Inflammatory macrophage treated with lipopolysaccharide for 4 hours (primary cell): ENCODE results near the gene LCN15.
"Not testable (repeated sequence)": the region's sequence is repeated elsewhere in the genome, so short reads cannot be mapped to it uniquely, and the experiment has no call there.

Experiments used
- DNase-seq: peaks from one replicate; pipeline ENCODE4 v3.0.0-alpha.2; 2020

LCN15 gene

DNA sequence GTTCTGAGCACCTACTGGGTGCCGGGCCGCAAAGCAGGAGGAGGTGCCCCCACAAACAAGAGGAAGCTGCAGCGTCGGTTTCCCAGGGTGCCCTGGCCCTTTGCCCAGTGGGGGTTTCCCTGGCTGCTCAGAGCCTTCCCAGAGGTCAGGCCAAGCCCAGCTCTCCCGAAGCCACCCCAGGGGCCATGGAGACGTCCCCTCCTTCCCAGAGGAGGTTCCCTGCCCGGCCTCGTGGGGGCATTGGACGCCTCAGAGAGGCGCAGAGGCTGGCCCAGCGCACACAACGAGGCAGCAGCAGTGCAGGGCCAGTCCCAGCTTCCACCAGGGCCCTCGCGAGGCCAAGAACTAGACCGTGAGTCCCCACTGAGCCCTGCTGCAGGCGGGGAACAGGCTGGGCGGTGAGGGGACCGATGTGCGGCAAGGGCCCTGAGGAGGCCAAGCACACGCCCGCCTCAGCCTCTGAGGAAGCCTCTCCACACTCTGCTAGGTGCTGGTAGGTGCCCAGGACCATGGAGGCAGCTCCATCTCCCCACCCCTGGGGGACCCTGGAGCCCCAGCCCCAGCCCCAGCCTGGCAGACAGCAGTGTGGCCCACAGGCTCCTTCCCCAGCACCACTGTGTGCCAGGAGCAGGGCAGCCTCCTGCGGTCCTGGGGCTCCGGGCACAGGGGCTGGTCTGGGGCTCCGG lies 45.0 kb downstream of the LCN15 start:
- peak; percentile 61 for DNase-seq

DNA sequence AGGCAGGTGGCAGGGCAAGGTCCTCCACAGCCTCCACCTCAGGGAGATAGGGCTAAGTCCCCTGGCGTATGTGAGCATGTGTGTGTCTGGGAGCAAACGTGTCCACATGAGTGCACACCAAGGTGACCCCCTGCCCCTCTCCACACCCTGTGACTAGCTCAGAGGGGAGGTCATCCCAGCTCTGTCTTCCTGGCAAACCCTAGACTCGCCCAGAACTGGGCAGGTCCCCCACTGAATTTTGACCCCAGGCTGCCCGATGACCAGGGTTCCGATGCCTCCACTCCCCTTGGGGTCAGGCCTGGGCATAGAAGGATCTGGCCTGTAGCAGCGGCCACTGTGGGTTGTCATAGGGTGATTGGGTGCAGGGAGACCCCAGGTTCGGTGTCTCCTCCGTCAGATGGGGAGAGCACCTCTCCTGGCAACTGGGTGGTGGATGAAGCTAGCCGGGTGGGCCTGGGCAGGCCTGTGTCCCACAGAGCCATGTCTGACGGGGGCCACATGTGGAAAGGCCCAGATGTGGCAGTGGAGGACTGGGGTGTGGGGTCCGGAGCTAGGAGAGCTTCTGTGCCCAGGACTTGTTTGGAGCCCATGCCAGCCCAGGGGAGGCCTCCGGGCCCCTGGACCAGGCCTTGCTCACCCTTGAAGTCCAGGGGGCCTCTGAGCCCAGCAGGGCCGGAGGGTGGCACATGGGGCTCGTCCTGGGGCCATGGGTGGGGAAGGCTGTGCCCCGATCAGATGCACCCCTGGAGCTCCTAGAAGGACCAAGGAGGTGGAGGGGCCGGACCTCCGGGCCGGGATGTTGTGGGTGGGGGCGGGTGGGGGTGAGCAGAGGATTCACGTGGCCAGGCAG lies 45.7 kb downstream of the LCN15 start:
- no peak for DNase-seq

DNA sequence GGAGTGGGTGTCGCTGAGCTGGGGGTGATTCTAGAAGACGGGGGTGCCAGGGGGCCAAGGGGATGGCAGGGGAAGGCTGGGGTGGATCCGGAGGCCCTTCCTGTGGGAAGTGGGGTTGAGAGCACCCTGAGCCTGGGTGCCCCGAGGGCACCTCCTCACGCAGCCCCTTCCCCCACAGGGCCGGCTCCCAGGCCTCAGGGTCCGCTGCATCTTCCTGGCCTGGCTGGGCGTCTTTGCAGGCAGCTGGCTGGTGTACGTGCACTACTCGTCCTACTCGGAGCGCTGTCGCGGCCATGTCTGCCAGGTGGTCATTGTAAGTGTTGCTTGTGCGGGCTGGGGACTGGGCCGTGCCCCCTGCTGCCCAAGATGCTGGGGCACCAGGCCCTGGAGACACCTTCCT lies 46.9 kb downstream of the LCN15 start:
- no peak for DNase-seq

DNA sequence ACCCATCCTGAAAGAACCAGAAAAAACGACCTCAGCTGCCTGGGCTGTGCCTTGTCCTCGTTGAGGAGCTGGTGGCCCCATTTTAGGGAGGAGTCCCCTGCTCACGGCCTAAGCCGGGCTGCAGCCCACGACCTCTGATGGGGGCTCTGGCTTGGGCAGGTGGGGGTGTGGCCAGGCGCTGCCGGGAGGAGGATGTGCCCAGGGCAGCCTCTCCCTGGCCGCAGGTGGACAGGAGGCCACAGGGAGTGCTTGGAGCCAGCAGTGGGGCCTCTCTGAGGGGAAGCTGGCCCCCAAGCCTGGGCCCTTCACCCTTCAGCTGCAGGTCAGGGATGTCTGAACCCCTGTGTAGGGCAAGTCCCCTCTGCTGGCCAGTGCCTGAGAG lies 49.4 kb downstream of the LCN15 start:
- DNase-seq = no peak

DNA sequence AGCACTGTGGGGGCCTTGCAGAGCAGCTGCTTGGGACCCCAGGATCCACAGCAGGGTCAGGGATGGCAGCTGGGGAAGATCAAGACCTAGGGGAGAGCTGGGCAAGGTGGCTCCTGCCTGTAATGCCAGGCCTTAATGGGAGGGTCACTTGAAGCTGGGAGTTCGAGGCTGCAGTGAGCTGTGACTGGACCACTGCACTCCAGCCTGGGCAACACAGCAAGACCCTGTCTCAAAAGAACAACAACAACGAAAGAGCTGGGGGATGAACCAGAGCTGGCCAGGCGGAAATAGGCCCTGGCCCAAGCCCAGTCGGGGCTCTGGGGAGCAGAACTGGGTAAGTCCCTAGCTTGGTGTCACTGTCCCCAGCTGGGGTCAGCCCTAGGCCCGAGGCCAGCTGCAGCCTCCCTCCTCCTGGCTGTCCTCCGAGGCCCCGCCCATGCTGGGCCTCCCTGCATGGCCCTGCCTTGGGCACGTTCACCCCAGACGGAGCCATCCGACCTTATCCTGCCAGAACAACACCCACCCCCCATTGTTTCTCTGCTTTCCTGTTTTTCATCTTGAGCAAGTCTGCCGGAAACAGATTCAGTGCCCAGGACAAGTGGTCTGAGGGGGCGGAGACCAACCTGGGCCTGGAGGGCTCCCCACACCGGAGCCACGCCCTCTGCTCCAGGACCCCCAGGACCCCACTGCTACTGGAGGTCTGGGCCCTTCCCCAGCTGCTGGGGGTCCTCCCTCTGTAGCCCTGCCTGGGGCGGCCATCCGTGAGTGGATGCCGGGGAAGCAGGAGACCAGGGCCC lies 50.0 kb downstream of the LCN15 start:
- DNase-seq = no peak

DNA sequence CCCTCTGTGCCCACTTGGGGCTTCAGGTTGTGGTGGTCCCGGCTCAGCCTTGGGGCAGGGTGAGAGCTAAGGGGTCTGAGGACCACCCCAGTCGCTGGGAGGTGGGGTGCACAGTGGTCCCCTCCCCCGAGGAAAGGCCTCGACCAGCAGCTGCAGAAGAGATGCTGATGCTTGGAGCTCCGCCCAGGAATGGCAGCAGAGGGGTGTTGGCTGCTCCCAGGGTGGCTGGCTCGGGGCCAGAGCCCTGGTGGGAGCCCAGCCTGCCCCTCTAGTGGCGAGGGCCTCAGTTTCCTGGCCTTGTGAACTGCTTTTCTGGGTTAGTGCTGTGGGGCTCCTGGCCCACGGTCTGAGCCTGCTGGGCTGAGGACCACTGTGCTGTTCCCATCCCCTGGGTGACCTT lies 50.8 kb downstream of the LCN15 start:
- no peak for DNase-seq

DNA sequence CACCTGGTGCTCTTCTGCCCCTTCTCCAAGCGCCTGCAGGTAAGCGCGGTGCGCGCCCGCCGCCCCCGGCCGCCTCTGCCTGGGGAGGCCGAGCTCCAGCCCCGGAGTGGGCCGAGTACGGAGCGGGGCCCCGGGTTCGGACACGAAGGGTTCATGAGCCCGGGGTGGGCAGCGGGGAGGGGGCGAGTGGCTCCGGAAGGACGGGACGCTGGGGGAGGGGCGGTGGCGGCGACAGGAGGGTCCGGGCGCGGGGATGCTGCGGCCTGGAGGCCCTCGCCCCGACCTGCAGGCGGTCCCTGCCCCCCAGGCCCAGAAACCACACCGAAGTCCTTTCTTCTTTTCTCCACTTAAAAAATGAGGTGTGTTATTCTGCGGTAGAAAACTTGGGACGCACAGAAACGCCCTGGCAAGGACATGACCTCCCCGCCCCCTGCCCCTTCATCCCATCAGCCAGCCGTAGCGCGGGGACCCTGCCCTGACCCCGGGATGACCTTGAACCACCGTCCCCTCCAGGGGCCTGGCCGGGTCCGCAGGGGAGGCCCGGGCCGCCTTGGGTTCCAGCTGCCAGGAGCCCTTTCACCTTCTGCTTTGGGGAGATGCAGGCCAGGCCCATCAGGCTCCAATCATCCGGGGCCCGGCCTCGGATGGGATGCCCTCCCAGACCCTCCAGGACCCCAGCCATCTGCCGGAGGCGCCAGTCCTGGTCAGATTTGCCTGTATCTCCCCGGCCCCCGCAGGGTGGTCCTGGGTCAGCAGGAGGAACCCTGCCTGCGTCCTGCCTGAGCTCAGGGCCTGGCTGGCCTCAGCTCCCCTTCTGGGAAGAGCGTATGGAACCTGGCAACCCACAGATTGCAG lies 51.4 kb downstream of the LCN15 start:
- no peak for DNase-seq

DNA sequence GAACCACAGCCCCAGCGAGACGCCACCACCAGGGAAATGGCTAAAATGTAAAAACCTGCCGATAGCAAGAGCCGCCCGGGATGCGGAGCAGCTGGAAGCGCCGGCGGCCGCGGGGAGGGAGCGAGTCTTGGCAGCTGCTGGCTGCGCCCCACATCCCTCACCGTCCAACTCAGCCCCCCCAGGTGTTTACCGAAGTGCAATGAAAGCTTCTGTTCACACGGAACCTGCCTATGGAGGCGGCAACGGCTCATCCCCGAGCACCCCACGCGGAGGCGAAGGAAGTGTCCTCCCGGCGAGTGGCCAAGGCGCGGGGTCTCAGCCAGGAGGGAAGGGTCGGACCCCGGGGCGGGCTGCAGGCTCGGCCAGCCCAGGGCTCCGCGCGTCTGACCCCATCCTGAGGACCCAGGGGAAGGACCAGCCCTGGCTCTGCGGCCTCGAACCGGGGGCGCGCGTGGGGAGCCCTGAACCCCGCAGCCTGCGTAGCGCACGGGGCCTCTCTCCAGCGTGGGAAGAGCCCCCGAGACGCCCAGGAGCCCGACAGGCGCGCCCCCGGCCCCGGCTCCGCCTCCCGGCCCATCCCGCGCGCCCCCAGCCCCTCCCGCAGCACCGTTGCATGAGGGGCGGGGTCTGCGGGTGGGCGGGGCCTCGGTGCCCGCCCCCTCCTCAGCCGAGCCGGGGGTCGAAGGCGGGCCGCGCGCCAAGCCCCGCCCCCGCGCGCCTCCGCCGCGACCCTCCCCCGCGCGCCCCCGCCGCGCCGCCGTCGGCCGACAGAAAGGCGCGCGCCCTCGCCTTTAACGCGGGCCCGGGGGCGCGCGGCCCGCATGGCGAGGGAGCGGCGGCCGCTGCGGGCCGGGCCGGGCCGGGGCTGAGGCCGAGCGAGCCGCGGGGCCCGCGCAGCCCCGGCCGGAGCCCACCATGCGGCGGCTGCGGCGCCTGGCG lies 52.3 kb downstream of the LCN15 start, which contains the start of gene DIPK1B:
DIPK1B (plus strand) TSS at position 822 of the 939 bp plus-strand sequence; CDS start at position 916, 94 bp downstream.
- no peak for DNase-seq

DNA sequence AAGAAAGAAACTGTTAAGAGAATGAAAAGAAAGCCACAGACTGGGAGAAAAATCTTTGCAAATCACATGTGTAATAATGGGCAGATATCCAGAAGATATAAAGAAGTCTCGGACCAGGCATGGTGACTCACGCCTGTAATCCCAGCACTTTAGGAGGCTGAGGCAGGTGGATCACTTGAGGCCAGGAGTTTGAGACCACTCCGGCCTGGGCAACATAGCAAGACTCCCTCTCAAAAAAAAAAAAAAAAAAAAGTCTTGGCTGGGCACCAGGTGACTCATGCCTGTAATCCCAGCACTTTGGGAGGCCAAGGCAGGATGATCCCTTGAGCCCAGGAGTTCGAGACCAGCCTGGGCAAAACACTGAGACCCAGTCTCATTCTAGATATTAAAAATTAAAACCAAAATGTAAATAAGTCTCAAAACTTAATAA lies 53.1 kb downstream of the LCN15 start:
- not testable (repeated sequence) for DNase-seq

DNA sequence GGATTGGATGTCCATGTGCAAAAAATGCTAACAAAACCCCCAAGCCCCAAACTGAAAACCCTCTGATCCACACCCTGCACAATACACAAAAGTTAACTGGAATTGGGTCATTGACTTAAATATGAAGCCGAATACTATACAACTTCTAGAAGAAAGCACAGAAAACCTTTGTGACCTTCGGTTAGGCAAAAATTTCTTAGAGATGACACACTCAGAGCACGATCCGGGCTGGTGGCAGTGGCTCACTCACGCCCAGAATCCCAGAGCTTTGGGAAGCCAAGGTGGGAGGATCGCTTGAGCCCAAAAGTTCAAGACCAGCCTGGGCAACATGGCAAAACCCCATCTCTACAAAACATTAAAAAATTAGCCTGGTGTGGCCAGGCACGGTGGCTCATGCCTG lies 53.8 kb downstream of the LCN15 start:
- DNase-seq = no peak
